ENCODE measurements around the gene UTP15. TPM values are rescaled to one million over a fixed set of nuclear protein-coding genes. Genes with fewer than 3 reads are reported as not detected.

UTP15 gene
- total RNA-seq, 2 experiments from 2014 or later: 22.8 to 29.9 TPM

GRCh38 chr5:73592551-73592950, 27.0 kb downstream of the UTP15 start:
- POLR2A ChIA-PET: no interaction called here
- Histone ChIP-seq H3K4me3 (ENCODE audit: low read depth, low read length, poor library complexity, severe bottlenecking) (no peak overlapping the region), H3K4me2 (ENCODE audit: low read length) (no peak overlapping the region), H3K4me1 (ENCODE audit: insufficient read depth, low read length, poor library complexity, severe bottlenecking) (no peaks in the 10 kb centered on the region), H3K9me3 (ENCODE audit: low read length) (no peaks in the 10 kb centered on the region), H3K27ac (ENCODE audit: low read depth, low read length, poor library complexity, severe bottlenecking) (no peak overlapping the region), H3K36me3 (ENCODE audit: insufficient read depth, low read length) (no peaks in the 10 kb centered on the region), H4K20me1 (ENCODE audit: insufficient read depth, low read length) (no peaks in the 10 kb centered on the region), H3K9me2 (ENCODE audit: insufficient read depth, low read length) (no peaks in the 10 kb centered on the region), H2AFZ (ENCODE audit: low read length) (no peak overlapping the region), H3K79me2 (ENCODE audit: insufficient read depth, low read depth, low read length) (no peaks in the 10 kb centered on the region)
- TF ChIP-seq EZH2phosphoT487 (IDR thresholded peaks at IDR 0.05; ENCODE audit: borderline replicate concordance, low read depth, low read length) (no peak), CTCF (conservative IDR thresholded peaks at IDR 0.05; ENCODE audit: low read length) (no peak)
- DNase-seq (ENCODE audit: low spot score): no peak
- intact Hi-C loops (cut with micrococcal nuclease; ENCODE audit: unreplicated experiment): loop anchor here (5.0 kb wide), 1 partner anchor 1055 kb away; no protein-coding TSS in a partner anchor
- CTCF ChIA-PET (ENCODE audit: unreplicated experiment): no interaction called here
- BruUV-seq (replicated peaks): no TSS peak

- TF ChIP-seq EZH2phosphoT487 (IDR thresholded peaks at IDR 0.05; ENCODE audit: borderline replicate concordance, low read depth, low read length) (no peak), CTCF (conservative IDR thresholded peaks at IDR 0.05; ENCODE audit: low read length) (peak; percentile 79)
- H3K36me3 ChIP-seq (ENCODE audit: insufficient read depth, low read length): no peaks in the 10 kb centered on the region
- H3K4me3 ChIP-seq (ENCODE audit: low read depth, low read length, poor library complexity, severe bottlenecking): no peak overlapping the region
- H2AFZ ChIP-seq (ENCODE audit: low read length): no peak overlapping the region
- DNase-seq (ENCODE audit: low spot score): peak; percentile 38
- H3K27ac ChIP-seq (ENCODE audit: low read depth, low read length, poor library complexity, severe bottlenecking): no peak overlapping the region
- no peaks in the 10 kb centered on the region for H4K20me1 ChIP-seq (ENCODE audit: insufficient read depth, low read length)
- POLR2A ChIA-PET: interaction anchor here (0.6 to 0.7 kb wide), 2 partner anchors 22 to 94 kb away, joined by 3 read pairs; no protein-coding TSS in a partner anchor
- no peaks in the 10 kb centered on the region for H3K9me3 ChIP-seq (ENCODE audit: low read length)
- no peaks in the 10 kb centered on the region for H3K9me2 ChIP-seq (ENCODE audit: insufficient read depth, low read length)
- no TSS peak for BruUV-seq (replicated peaks)
- H3K4me2 ChIP-seq (ENCODE audit: low read length): no peak overlapping the region
- H3K4me1 ChIP-seq (ENCODE audit: insufficient read depth, low read length, poor library complexity, severe bottlenecking): no peaks in the 10 kb centered on the region
- CTCF ChIA-PET (ENCODE audit: unreplicated experiment): no interaction called here
- intact Hi-C loops (cut with micrococcal nuclease; ENCODE audit: unreplicated experiment): no loop called here
- H3K79me2 ChIP-seq (ENCODE audit: insufficient read depth, low read depth, low read length): no peaks in the 10 kb centered on the region
Observed at GRCh38 chr5:73596705-73597328, 31.3 kb downstream of the UTP15 start.

- Histone ChIP-seq H3K36me3 (ENCODE audit: insufficient read depth, low read length) (no peaks in the 10 kb centered on the region), H3K27ac (ENCODE audit: low read depth, low read length, poor library complexity, severe bottlenecking) (no peak overlapping the region), H4K20me1 (ENCODE audit: insufficient read depth, low read length) (no peaks in the 10 kb centered on the region), H2AFZ (ENCODE audit: low read length) (no peak overlapping the region), H3K79me2 (ENCODE audit: insufficient read depth, low read depth, low read length) (no peaks in the 10 kb centered on the region), H3K4me3 (ENCODE audit: low read depth, low read length, poor library complexity, severe bottlenecking) (no peak overlapping the region), H3K9me3 (ENCODE audit: low read length) (no peaks in the 10 kb centered on the region), H3K4me2 (ENCODE audit: low read length) (no peak overlapping the region), H3K9me2 (ENCODE audit: insufficient read depth, low read length) (no peaks in the 10 kb centered on the region), H3K4me1 (ENCODE audit: insufficient read depth, low read length, poor library complexity, severe bottlenecking) (no peaks in the 10 kb centered on the region)
- ChIA-PET POLR2A (interaction anchor here (0.7 kb wide), 1 partner anchor 193 kb away, joined by 5 read pairs; no protein-coding TSS in a partner anchor), CTCF (ENCODE audit: unreplicated experiment) (no interaction called here)
- no peak for DNase-seq (ENCODE audit: low spot score)
- TF ChIP-seq CTCF (conservative IDR thresholded peaks at IDR 0.05; ENCODE audit: low read length) (no peak), EZH2phosphoT487 (IDR thresholded peaks at IDR 0.05; ENCODE audit: borderline replicate concordance, low read depth, low read length) (no peak)
- no TSS peak for BruUV-seq (replicated peaks)
- intact Hi-C loops (cut with micrococcal nuclease; ENCODE audit: unreplicated experiment): no loop called here
Observed at GRCh38 chr5:73599380-73599779, 33.8 kb downstream of the UTP15 start.

Data from OCI-LY7 (cell line).